Erythroblast (primary cell): ENCODE results near the gene LHFPL2.

ENCODE experiments used
- GATA1 ChIP-seq: IDR thresholded peaks from 2 replicates; pipeline ENCODE4 v1.6.1; 2011; ENCODE audit warnings: low read depth, mild to moderate bottlenecking, control low read depth, low read length, moderate library complexity
- POLR2A ChIP-seq: IDR thresholded peaks from 2 replicates; pipeline ENCODE4 v1.6.1; 2011; ENCODE audit warnings: mild to moderate bottlenecking, low read length

DNA sequence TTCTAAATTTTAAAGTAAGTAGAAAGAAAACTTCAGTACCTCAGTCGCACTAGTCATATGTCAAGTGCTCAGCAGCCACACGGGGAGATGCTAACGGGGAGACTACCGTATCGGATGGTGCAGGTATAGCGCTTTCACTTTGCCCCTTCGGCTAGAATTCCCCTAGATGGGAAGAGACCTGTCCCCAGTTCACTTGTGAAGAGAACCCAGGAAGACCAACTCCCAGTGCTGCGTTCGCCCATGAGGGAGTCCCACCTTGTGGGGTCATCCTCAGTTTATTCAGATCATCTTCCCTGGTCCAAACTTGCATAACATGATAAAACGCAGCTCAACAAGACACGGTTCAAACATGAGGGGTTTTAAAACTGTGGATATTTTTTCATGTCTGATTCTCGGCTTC is 87.3 kb downstream of the LHFPL2 start:
- TF ChIP-seq POLR2A (no peak), GATA1 (no peak)
